ENCODE results near the gene KCND3.

KCND3 gene

GRCh38 chr1:111841189-111841588 lies 148.3 kb downstream of the KCND3 start:
- H3K4me1 ChIP-seq (ENCODE audit: insufficient read depth, low read length, poor library complexity, severe bottlenecking) = no peaks in the 10 kb centered on the region
- H3K9me3 ChIP-seq (ENCODE audit: insufficient read depth, low read depth, low read length) = no peaks in the 10 kb centered on the region
- no peaks in the 10 kb centered on the region for H3K36me3 ChIP-seq (ENCODE audit: insufficient read depth, low read length)
- H3K79me2 ChIP-seq (ENCODE audit: insufficient read depth, low read length) = no peaks in the 10 kb centered on the region
- no peaks in the 10 kb centered on the region for H4K20me1 ChIP-seq (ENCODE audit: insufficient read depth, low read length, poor library complexity, severe bottlenecking)
- H3K4me2 ChIP-seq (ENCODE audit: low read depth, low read length, poor library complexity, severe bottlenecking) = no peak overlapping the region
- TF ChIP-seq EZH2phosphoT487 (IDR thresholded peaks at IDR 0.05; ENCODE audit: borderline replicate concordance) = no peak
- no peak for TF ChIP-seq CTCF (conservative IDR thresholded peaks at IDR 0.05; ENCODE audit: low read length)
- no peak overlapping the region for H2AFZ ChIP-seq (ENCODE audit: low read length)
- H3K4me3 ChIP-seq (ENCODE audit: low read length, poor library complexity, severe bottlenecking) = no peak overlapping the region
- H3K9me2 ChIP-seq (replicated peaks; ENCODE audit: low read depth, low read length) = no peaks in the 10 kb centered on the region
- no peaks in the 10 kb centered on the region for H3K27me3 ChIP-seq (ENCODE audit: insufficient read depth, low read length, poor library complexity, severe bottlenecking)
- no peaks in the 10 kb centered on the region for H3F3A ChIP-seq (ENCODE audit: low read depth)
- no peak overlapping the region for H3K9ac ChIP-seq (ENCODE audit: low read depth, low read length, poor library complexity, severe bottlenecking)

- no peaks in the 10 kb centered on the region for H3K9me3 ChIP-seq (ENCODE audit: insufficient read depth, low read depth, low read length)
- no peaks in the 10 kb centered on the region for H3K27me3 ChIP-seq (ENCODE audit: insufficient read depth, low read length, poor library complexity, severe bottlenecking)
- TF ChIP-seq EZH2phosphoT487 (IDR thresholded peaks at IDR 0.05; ENCODE audit: borderline replicate concordance) = no peak
- TF ChIP-seq CTCF (conservative IDR thresholded peaks at IDR 0.05; ENCODE audit: low read length) = no peak
- no peaks in the 10 kb centered on the region for H3K36me3 ChIP-seq (ENCODE audit: insufficient read depth, low read length)
- no peak overlapping the region for H2AFZ ChIP-seq (ENCODE audit: low read length)
- no peaks in the 10 kb centered on the region for H3K9me2 ChIP-seq (replicated peaks; ENCODE audit: low read depth, low read length)
- H3K4me2 ChIP-seq (ENCODE audit: low read depth, low read length, poor library complexity, severe bottlenecking) = no peak overlapping the region
- no peak overlapping the region for H3K4me3 ChIP-seq (ENCODE audit: low read length, poor library complexity, severe bottlenecking)
- no peaks in the 10 kb centered on the region for H3K4me1 ChIP-seq (ENCODE audit: insufficient read depth, low read length, poor library complexity, severe bottlenecking)
- H3F3A ChIP-seq (ENCODE audit: low read depth) = no peaks in the 10 kb centered on the region
- H4K20me1 ChIP-seq (ENCODE audit: insufficient read depth, low read length, poor library complexity, severe bottlenecking) = no peaks in the 10 kb centered on the region
- no peak overlapping the region for H3K9ac ChIP-seq (ENCODE audit: low read depth, low read length, poor library complexity, severe bottlenecking)
- no peaks in the 10 kb centered on the region for H3K79me2 ChIP-seq (ENCODE audit: insufficient read depth, low read length)
Measured at GRCh38 chr1:111837393-111837792, 152.1 kb downstream of the KCND3 start.

GRCh38 chr1:111836111-111836510 lies 153.4 kb downstream of the KCND3 start:
- no peak for TF ChIP-seq CTCF (conservative IDR thresholded peaks at IDR 0.05; ENCODE audit: low read length)
- no peak for TF ChIP-seq EZH2phosphoT487 (IDR thresholded peaks at IDR 0.05; ENCODE audit: borderline replicate concordance)
- Histone ChIP-seq H3K27me3 (ENCODE audit: insufficient read depth, low read length, poor library complexity, severe bottlenecking) (no peaks in the 10 kb centered on the region), H3K36me3 (ENCODE audit: insufficient read depth, low read length) (no peaks in the 10 kb centered on the region), H3K9ac (ENCODE audit: low read depth, low read length, poor library complexity, severe bottlenecking) (no peak overlapping the region), H4K20me1 (ENCODE audit: insufficient read depth, low read length, poor library complexity, severe bottlenecking) (no peaks in the 10 kb centered on the region), H3K9me3 (ENCODE audit: insufficient read depth, low read depth, low read length) (no peaks in the 10 kb centered on the region), H3K4me2 (ENCODE audit: low read depth, low read length, poor library complexity, severe bottlenecking) (no peak overlapping the region), H3K4me1 (ENCODE audit: insufficient read depth, low read length, poor library complexity, severe bottlenecking) (no peaks in the 10 kb centered on the region), H3K9me2 (replicated peaks; ENCODE audit: low read depth, low read length) (no peaks in the 10 kb centered on the region), H3K79me2 (ENCODE audit: insufficient read depth, low read length) (no peaks in the 10 kb centered on the region), H3K4me3 (ENCODE audit: low read length, poor library complexity, severe bottlenecking) (no peak overlapping the region), H2AFZ (ENCODE audit: low read length) (no peak overlapping the region), H3F3A (ENCODE audit: low read depth) (no peaks in the 10 kb centered on the region)
